HK-2 (cell line): ENCODE results near the gene PROZ.

Experiments
- DNase-seq: peaks from one replicate; pipeline ENCODE4 v3.0.0-alpha.2; 2018; ENCODE audit not compliant: unreplicated experiment

PROZ gene

DNA sequence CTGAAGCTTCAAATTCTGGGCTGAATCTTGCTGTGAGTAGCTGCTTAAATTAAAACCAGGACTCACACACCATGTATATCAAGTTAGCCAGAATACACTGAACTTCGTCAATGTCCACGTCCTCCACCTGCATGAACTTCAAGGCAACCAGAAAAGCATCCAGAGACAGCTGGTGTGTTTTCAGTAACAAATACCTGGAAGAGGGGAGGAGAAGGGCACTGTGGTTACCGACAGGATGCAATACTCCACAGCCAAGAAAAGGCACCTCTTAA, 20.4 kb downstream of the PROZ start:
- no peak for DNase-seq

DNA sequence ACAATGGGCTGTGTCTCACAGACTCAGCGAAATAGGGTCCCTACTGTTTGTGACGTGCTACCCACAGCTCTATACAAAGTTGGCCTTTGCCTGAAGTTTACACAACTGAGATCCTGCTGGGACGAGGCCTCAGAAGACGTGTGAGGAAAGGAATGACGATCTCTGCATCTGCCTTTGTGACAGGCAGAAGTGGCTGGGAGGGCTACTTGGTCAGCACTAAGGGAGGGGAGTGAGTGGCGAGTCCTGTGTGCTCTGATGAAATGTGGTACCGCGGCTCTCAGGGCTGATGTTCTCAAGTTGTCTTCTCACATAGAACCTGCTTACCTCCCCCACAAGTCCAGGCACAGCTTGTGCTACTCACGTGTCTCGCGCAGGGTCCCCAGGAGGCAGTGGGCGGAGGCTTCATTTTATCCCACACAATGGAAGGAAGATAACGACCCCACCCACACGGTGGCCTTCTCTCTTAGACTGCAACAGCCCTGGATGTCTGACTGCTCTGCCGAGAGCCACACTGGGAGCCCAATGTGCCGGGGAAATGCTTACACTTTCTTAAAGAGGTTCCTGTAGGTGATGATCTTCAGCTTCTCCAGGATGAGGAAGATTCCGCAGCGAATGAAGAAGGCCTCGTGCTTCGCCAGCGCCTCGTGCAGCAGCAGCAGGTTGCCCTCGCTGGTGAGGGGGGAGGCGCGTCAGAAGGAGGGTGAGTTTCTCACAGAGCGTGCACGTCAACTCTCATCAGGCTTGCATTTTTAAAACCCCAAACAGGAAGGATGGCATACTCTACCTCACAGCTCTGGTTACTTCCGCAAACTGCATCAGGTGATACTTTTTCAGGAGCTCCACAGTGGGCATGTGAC, 21.2 kb downstream of the PROZ start:
- no peak for DNase-seq

DNA sequence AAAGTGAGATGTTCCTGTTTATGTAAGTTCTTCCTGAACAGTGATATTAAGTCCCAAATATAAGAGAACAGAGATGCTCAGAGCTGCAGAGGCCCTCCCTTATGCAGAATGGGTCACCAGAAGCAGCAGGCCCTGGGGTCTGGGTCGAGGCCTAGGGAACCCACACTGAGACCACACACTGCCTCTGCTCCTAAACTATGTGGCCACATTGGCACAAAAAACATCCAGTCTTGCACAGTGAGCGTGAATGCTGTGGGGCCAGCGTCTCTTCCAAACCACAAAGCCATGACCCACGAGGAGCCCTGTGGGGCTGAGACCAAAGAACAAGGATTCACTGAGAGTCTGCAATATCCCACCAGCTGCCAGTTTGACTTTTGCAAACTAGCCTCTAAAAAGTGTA, 23.6 kb downstream of the PROZ start:
- no peak for DNase-seq

DNA sequence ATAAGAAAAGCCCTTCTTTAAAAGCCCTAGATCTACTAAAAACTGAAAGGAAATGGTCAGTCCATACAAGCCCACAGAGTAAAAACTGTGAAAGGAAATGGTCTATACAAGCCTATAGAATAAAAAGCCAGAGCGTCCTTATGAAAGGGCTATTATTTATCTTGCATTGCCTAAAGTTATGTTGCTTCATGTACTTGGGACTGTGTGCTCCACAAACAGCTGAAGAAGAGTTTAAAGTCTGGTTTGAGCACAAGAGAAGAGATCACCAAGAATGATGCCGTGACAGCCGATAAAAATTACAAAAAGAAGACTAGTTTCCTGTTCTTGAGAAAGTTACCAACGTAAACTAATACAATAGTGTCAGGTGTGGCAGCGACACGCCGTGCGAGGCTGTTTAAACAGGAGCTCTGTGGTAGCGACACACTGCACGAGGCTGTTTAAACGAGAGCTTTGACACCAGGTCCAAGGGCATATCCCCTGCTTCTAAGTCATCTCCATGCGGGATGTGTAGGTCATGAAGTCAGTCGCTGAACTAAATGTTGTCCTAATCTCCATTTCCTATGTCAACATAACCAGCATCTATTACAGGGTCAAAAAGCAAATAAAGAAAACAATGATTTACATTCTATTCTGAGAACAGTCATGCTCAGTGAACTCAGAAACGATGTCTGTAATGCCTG, 25.1 kb downstream of the PROZ start:
- no peak for DNase-seq

DNA sequence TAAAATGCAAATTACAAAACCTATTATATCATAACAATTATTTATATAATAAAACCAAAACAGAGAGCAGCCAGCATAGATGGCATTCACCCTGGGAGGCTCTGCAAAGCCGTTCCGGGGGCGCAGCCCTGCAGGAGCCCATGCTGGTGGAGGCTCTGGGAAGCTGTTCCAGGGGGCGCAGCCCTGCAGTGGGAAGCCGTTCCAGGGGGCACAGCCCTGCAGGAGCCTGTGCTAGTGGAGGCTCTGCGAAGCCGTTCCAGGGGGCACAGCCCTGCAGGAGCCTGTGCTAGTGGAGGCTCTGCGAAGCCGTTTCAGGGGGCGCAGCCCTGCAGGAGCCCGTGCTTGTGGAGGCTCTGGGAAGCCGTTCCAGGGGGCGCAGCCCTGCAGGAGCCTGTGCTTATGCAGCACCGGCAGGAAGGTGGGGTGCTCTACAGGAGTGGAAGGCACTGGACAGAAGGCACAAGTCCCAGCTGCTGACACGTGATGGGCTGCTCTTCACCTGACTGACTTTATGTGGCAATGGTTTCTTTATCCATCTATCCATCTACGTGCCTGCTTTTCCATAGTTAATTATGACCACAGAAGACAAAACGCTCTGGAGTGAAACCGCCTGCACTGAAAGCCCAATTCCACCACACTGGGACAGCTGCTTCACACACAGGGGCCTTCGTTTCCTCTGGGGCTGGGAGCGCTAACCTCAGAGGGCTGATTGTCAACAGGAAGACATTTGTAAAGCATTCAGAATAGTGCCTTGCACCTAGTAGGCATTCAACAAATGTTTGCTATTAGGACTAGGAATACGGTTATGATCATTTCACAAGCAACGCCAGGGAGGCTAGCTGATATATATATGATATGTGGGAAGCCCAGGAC, 26.4 kb downstream of the PROZ start:
- no peak for DNase-seq

DNA sequence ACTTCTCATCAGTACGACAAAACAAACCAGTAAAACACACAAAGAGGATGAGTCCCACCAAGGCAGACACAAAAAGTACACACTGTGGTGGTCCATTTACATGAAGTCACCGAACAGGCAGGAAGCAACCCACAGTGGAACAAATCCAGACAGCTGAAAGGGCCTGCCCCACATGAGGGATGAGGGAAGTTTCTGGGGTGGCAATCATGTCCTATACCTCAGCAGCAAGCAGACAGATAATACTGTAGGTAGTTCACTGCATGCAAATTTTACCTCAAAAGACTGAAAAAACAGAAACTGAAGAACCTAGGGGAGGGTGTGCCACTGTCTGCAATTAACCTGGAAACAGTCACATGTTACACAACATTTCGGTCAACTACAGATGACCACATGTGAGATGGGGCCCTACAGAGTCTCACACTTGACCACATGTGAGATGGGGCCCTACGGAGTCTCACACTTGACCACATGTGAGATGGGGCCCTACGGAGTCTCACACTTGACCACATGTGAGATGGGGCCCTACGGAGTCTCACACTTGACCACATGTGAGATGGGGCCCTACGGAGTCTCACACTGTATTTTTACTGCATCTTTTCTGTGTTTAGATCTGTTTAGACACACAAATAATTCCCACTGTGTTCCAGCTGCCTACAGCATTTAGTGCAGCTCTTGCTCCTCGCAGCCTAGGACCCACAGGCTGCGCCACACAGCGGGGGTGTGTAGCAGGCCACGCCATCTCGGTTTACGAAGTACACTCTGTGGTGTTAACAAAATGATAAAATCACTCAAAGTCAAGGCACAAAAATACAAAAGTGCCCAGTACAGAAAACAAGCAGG, 27.8 kb downstream of the PROZ start:
- no peak for DNase-seq

DNA sequence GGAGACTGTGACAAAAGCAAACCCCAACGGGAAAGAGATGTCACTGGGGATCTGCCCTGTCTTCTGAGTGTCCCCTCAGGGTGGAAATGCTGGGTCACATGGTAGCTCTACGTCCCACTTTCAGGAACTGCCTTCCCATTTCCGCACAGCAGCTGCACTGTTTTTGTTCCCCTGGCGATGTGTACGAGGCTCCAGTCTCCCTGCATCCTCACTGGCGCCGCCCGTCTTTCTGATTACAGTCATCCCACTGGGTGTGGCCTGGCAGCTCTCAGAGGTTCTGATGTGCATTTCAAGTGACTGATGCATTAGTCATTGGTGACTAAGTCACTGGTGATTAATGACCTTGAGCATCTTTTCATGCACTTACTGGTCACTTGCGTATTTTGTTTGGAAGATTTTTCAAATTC, 28.8 kb downstream of the PROZ start:
- DNase-seq: peak; percentile 87

DNA sequence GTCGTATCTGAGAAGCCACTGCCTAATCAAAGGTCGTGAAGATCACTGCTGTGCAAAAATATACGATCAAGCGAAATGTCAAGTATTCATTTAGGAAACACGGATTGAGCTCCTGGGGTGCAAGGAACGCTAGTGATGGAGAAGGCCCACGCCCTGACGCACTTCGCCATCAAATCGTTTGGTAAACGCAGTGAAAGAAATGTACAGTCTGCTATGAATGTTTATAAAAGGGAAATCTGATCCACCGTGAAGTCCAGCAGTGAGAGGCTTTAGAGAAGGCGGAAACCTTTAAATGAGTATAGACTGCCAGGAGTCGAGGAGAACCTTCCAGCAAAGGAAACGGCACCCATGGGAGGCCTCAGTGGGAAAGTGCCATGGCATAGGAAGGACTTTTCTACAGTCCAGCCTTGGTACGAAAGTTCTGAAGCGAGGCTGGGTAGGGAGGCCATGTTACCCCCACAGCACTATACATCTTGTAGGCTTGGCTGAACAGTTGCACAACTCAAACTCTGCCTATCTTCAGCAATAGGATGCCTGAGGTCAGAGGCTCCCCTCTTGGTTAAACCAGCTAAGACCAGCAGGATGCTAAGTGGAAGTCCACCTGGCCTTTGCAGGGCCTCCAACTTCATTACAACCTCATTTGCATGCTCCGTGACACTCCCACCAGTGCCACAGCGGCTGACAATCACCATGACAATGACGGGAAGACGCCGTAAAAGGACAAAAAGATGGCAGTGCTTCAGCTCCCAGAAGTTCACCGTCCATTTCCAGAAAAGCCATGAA, 29.6 kb downstream of the PROZ start:
- DNase-seq: no peak

DNA sequence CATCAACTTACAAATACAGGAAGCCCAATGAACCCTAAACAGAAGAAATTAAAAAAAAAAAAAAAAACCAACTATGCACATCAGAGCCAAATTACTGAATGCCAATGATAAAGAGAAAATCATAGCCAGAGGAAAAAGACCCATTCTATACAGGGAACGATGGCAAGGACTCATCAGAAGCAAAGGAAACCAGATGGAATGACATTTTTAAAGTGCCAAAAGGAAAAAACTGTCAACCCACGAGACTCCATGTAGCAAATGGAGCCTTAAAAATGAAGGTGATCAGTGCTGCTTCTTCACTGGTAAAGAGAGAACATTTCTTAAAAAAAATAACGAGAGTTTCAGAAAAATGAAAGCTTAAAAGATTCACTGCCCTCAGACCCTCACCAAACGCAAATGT, 31.7 kb downstream of the PROZ start:
- DNase-seq: no peak

DNA sequence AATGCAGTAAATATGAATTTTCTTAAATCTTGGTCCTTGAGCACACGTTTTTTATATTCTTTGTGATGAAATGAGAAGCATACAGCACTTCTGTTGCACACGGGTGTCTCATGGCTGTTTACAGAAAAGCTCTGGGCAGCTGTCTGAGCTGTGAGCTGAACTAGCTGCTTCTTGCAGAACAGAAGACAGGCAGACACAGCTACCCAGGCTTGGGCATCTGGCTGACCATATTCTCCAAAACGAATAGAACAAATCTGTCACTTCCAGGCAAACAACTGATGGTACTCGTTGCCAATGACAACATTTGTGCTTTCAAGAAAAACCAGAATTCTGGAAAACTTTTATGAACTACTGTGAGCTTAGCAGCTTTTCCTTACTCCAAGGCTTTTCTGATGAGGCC, 33.8 kb downstream of the PROZ start:
- no peak for DNase-seq

DNA sequence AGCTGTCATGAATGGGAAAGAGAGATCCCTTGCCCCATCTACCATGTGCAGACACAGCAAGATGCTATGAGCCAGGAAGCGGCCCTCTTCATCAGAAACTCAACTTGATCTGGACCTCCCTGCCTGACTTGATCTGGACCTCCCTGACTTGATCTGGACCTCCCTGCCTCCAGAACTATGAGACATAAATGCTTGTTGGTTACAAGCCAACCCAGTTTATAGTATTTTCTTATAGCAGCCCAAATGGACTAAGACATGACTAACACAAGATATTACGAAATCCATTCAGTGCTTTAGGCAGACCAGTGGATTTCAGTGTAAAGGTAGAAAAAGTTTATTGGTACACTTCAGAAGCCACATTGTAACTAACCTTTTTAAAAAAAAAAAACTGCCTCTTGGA, 34.5 kb downstream of the PROZ start:
- DNase-seq: no peak

DNA sequence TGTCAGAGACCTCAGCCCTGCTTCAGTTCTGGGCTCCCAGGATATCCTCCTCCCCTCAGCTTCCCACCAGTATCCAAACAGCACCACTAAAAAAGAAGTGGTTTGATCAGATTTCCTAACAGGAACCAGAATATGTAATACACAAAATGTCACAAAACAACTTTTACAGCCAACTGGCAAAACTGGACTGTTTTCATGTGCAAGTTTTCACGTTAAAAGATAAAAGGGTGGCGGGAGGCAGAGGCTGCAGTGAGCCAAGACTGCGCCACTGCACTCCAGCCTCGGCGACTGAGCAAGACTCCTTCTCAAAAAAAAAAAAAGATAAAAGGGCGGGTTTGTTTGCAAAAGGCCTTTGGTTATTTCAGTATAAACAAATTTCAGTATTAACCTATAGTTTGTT, 36.9 kb downstream of the PROZ start:
- no peak for DNase-seq

DNA sequence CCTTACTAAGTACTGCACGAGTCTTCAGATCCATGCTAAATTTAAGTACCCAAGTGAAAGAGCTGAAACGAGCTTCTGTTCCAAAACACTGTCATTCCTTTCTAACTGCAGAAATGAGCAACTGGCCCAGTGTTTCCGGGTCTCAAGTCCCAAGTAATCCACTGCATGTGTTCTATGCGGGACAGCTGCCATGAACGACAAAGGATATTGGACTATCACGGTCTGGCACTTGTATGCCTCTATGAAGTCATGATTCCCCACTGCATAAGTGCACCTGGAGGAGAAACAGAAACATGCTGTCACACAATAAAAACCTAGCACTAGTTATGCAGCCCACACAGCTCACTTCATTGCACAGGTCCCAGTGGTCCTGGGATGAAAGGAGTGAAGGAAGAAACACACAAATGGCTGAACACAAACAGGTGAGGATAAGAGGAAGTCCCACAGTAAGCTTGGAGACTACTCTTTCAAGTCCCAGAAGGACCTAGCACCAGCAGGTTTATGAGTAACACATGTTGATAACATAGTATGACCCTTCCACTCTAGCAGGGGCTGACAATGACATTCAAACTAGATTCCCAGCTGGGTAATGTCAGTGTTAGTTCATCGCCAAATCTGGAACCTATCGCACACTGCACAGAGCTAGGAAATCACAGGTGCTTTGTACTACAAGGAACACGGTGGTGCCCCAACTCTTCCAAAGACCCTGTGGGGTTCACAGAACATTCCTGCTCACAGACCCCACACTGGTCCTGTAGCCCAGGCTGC, 38.7 kb downstream of the PROZ start:
- no peak for DNase-seq

DNA sequence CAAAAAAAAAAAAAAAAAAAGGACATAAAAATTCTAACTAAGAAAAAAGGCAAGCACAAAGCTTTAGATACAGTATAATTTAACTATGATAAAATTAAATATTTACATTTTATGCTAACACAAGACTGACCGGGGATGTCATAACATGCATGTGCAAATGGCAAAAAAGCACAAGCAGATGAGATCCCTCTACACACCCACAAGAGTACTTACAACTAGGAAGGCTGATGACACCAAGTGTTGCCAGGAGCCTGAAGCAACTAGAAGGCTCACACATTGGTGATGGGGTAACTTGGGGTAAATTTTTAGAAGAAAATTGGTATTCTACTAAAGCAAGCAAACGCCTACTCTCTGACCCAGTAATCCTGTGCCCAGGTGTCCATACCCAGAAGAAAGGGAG, 43.4 kb downstream of the PROZ start:
- DNase-seq: no peak

DNA sequence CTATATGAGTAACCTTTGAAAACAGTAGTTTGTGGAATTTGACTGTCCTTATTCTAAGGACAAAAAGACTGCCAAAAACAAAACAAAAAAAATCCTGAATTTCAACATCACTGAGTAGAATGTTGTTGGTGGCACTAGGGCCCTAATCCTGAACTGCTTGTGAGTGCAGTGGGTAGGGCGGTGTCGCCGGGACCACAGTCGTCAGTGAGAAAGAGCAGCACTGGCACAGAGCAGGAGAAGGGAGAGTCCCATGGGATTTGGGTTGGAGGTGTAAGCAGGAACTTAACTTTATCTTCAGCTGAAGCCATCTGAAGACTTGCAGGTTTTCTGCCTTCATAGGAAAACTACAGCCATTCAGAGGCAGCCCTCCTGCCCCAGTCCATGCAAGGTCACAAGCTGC, 44.5 kb downstream of the PROZ start:
- DNase-seq: no peak

DNA sequence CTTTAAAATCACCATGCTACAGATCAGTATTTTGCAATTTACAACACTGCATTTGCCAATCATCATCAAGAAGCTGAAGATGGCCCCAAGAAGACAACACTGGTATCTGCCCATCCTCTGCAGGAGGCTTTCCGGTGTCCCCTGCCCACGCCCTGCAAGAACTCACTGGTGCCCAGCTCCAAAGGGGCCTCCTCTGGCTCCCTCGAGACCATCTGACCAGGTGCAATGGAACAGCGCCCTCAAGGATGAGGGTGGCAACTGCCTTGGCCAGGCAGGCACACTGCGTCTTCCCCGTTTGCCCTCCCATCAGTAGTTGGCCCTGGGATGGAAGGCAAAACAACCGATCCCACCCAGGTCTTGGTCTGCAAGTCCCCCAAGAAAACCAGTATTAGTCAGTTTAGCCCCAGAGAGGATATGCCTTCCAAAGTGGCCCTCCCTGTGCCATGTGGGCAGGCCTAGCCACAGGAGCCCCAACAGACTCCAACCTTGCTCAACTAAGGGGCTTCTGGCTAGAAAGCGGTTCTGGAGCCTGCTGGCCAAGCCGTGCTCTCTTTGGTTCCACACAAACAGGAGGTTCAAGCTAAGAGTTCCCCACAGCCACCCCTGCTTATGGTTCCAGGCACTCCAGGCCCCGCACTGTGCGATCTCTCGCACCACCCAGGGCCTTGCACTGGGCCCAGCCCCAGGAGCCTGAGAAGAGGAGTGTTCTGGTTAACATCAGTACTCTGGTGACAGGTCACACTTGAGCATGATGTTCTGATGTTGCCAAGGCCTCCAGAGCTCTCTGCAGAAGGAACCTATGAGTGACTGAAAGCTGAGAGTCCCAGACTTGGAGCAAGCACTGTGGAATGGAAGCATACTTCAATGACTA, 45.3 kb downstream of the PROZ start:
- DNase-seq: no peak

DNA sequence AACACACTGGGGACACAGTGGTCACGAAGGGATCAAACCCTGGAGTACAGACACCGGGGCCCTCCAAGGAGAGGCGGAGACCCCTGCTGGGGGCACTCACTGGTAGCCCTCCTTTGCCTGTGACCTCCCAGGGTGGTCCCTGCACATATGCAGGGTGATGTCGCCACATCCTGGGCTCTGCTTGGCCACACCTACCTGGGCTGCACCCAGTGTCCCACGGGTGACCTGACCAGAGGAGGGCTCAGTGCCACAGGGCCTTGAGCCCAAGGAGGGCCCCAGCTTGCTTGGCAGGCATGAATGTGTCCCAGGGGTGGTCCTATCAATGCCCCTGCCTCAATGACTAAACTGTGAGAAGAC, 45.9 kb downstream of the PROZ start:
- no peak for DNase-seq

DNA sequence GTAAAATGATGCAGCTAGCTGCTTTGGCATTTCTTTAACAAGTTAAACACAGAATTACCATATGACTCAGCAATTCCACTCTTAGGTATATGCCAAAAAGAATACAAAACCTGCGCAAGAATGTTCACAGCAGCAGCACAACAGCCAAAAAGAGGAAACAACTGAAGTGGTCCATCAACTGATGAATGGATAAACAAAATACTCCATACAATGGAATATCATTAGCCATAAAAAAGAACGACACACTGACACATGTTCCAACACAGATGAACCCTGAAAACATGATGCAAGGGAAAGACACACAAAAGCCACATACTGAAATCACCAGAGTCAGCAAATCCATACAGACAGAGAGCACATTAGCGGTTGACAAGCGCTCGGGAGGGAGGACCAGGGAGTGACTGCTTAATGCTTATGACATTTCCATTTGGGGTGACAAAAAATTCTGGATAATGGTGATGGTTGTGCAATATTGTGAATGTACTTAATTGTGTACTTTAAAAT, 47.0 kb downstream of the PROZ start:
- no peak for DNase-seq

DNA sequence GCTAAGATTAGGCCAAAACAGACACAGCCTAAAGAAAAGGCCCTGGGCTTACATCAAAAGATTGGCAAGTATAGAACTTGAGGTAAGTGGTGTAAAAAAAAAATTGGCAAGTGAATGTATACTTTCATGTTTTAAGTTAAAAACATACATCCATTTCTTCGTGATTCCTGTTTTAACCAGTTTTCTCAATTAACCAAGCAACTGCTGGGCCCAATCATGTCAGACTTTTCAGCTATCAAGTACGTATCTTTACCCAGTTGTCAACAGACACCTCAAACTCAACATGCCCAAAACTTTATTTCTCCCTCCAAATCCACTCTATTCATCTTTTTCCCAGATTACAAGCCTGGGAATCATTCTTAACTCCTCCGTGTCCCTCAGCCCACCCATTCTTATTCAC, 49.0 kb downstream of the PROZ start:
- DNase-seq: no peak
